GDM1 (cell line): ENCODE results near the gene GALNS.

Experiments used
- DNase-seq: peaks from one replicate; lab custom pipeline; 2025; lab: John Stamatoyannopoulos, UW

Gene GALNS

DNA sequence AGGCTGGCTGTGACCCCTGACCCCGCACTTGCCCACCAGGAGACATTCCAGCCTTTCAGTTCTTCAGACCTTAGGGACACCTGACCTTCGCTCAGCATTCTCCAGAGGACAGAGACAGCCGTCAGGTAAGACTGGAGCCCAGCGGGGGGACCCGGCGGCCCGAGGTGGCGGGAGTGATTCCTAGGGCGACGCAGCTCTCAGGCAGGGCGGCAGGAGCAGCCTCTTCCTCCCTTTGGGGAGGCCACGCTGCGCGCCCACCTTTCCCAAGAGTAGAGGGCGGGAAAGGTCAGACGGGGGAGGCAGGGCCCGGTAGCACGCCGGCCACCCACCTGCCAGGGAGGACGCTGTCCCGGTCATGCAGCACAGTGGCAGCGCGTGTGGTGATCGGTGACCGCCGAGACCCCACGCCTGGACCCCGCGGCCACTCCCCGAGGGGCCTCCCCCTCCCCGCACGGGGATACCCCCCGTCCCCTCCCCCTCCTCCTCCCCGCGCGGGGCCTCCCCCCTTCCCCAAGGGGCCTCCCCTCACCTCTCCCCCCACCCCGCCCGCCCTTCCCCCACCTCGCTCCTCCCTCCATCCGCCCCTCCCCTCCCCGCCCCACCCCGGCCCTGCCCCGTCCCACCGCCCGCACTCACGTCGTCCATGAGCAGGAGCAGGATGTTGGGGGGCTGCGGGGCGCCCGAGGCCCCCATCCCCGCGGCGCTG lies 472 bp downstream of the GALNS start:
- no peak for DNase-seq

DNA sequence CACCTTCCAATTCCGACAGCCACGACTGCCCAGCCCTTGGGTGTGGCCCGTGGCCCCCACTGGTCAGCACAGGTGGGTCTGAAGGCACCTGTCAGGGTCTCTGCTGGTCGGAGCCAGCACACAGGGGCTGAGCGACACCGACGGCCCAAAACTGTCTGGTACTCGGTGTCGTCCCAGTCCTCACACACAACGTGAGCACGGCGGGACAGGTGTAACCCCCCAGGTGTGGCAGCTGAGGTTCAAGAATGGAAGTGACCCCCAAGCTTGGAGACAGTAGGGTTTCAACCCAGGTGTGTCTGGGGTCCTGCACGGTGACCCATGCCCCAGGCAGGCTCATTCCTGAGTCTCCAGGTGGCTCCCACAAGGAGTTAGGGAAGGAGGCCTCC lies 1.0 kb downstream of the GALNS start:
- no peak for DNase-seq

DNA sequence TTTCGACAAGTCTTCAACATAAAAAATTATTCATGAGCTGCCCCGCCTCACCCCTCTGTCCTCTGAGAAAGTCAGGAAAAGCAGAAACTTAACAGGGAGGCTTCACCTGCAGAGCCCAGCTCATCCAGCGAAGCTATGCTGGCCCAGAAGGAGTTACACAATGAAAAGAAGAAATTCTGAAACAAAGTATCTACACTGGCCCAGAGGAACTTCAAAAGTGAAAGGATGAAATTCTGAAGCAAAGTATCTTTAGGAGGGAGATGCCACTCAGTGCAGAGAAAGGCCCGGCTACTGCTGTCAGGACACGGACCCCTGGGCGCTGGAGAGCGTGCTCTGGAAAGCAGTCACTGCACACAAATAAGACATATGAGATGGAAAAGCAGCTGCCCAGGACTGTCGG lies 1.6 kb downstream of the GALNS start:
- no peak for DNase-seq

DNA sequence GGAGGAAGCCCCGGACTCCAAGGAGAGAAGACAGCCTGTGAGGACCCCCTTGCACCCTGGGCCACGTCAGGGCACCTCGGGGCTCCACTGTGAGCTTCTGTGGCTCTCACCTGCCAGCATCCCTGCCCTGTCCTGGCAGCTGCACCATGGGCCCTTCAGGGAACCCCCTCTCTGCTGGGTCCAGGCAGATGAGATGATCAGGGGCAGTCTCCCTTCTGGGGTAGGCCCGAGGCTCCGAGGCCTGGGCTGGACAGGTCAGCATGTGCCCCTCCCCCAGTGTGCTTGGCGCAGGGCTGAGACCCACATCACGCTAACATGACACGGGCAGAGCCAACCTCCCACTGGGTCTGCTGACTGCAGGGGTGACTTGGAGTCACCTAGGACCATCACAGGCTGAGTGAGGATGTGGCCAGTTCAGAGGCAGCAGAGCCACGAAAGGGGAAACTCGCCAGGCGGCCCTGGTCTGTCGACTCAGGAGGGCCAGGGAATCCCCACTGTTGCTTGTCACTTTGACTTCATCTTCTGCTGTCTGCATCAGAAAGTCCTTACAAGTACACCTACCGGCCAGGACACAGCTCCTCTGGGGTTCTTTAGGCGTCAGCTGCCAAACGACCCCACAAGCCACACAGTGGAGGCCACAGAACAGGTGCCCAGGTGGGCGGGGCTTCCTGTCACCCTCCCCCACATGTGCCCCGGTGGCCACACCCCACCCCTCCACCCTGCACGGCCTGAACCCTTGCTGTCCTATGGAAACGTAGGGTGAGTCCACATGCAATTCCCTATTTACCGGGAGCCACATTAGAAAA lies 2.2 kb downstream of the GALNS start:
- no peak for DNase-seq

DNA sequence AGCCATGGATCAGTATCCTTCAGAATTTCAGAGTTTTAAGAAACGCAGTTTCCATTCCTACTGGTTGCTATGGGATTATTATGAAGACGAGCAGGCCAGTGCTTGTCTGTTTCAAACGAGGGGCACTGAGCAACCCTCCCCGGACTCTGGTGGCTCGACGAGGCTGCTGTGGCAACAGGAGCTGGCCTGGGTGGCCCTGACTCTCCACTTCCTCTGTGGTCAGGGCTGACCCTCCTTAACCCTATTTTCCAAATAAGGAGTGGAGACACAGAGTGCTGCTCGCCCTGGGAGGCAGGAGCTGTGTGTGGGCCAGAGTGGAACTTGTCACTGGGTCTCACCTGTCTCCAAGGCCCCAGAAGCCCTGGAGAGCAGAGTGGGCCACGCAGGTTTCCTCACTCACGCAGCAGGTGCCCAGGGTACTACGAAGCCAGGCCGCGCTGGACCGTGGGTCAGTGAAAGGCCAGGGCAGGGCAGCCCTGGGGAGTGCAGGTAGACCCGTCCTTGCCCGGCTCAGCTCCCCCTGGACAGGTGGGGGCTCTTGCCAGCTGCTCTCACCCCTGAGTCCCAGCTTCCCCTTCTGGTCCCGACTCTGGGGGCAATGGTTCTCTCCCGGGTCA lies 3.3 kb downstream of the GALNS start:
- DNase-seq = no peak

DNA sequence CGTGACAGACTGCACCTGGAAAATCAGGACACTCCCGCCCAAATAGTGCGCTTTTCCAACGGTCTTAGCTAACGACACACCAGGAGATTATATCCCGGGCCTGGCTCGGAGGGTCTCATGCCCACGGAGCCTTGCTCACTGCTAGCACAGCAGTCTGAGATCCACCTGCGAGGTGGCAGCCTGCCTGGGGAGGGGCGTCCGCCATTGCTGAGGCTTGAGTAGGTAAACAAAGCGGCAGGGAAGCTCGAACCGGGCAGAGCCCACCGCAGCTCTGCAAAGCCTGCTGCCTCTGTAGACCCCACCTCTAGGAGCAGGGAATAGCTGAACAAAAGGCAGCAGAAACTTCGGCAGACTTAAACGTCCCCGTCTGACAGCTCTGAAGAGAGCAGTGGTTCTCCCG lies 5.1 kb downstream of the GALNS start:
- DNase-seq = no peak

DNA sequence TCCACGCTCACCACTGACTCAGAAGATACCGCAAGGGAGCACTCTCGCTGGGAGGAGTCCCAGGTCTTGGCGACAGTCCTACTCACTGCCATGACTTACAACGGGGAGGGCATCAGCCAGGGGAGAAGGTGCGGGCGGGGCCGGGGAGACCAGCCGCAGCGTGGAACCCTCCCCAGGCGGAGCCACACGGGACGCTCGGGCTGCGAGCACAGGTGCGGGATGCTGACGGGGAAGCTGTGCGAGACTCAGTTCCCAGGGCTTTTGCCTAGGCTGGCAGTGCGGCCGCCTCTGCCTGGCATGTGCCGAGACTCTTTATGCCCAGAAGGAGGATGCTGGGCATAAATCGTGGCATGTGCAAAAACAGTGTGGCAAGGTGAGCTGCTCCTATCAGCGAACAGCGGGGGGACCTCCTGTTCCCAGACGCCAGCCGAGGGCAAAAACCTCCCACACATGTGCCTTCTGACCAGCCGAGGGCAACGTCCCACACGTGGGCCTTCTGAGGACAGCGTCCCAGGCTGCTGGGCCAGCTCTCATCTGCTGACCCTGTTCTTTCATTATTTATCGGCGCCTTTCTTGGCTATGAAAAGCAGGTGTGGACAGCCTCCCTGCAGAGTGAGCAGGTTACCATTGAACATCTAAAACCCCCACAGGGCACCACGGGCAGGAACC lies 6.1 kb downstream of the GALNS start:
- DNase-seq = no peak

DNA sequence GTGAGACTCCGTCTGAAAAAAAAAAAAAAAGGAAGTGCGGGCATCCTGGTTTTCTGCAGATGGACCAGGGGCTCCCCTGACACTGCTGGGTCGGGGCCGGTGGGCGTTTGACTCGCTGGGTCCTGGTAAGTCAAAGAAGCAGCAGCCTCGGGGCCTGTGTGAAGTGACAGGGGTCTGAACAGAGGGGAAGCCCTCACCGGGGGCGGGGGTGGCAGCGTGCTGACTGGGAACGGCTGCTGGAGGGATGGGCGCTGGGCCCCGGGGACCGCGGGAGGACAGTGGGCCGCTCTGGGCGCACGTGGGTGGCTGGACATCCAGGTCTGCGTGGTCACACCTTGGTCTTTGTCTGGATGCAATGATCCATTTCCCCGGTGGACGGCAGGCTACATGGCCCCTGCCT lies 8.2 kb downstream of the GALNS start:
- DNase-seq = no peak

DNA sequence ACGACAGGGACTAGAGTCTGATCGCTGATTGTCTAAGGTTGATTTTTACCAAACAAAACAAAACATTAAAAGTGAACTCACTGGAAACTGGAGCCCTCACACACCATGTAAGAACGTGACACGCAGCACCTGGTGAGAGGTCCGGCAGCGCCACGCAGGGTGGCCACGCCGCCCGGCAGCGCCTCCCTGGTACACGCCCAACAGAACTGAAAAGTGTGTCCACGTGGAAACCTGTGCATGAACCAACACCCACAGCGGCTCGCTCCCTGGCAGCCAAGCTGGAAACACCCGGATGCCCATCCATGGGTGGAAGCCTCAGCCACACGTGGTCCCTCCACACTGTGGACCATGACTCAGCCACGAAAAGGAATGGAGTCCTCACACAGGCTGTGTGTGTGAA lies 9.1 kb downstream of the GALNS start:
- no peak for DNase-seq

DNA sequence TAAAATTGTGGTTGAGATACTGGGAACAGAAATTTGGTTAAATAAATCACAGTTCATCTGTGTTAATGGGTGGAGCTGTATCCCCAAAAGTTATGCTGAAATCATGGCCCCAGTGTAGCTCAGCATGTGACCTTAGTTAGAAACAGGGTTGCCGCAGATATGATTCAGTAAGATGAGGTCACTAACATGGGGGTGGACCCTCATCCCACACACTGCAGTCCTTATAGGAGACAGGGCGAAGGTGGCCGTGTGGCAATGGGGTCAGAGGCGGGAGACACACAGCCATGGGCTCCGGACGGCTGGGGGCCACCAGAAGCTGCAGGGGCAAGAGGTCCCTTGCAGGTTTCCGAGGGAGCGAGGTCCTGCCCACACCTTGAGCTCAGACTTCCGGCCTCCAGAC lies 10.7 kb downstream of the GALNS start:
- no peak for DNase-seq

DNA sequence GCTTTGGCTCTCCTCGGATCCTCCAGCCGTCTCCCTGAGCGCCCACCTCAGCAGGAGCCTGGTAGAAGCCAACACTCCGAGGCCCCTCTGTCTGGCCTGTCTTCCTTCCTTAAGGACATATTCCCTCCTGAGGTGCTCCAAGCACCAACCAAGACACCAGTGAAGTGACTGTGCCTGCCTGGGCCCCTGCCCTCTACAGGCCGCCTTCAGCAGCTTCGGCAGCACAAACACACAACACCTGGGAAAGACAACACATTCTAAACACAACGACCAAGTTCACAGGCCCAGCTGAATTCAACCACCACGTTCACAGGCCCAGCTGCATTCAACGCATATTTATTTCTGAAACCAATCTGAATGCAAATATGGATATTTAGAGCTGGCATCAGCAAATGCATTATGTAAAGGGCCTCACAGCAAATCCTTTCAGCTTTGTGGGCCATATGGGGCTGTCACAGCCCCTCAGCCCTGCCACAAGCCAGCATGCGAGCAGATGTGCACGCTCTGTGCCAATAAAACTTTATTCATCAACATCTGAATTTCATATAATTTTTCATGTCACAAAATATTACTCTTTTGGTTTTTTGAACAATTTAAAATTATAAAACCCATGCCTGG lies 12.2 kb downstream of the GALNS start:
- DNase-seq = no peak

DNA sequence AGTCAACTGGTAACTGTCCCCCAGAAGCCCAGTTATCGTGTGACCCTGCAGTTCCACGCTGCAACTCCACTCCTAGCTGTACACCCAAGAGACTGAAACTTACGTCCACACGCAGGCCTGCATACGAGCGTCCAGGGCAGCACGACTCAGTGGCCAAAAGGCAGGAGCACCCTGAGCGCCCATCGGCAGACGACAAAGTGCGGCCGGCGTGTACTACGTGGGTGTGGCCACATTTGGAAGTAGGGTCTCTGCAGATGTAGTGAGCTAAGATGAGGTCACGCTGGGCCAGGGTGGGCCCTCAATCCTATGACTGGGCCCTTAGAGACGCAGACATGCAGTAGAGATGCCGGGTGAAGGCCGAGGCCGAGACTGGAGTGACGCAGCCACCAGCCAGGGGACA lies 13.5 kb downstream of the GALNS start:
- DNase-seq = no peak

DNA sequence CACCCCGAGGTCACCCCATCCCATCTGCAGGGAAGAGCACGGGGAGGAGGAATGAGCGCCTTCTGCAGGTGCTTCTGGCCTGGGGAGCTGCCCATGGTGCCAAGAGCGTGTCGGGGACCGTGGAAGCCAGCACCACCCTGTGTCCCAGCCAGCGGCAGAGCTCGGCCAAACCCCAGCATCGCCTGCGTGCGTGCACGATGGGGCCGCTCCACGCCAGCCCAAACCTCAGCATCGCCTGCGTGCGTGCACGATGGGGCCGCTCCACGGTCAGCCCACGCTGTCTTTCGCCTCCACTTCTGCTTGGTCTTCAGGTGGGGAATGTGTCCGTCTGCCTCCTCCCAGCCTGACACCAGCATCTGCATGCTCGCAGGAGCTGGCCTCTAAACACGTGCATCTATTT lies 13.9 kb downstream of the GALNS start:
- DNase-seq = no peak

DNA sequence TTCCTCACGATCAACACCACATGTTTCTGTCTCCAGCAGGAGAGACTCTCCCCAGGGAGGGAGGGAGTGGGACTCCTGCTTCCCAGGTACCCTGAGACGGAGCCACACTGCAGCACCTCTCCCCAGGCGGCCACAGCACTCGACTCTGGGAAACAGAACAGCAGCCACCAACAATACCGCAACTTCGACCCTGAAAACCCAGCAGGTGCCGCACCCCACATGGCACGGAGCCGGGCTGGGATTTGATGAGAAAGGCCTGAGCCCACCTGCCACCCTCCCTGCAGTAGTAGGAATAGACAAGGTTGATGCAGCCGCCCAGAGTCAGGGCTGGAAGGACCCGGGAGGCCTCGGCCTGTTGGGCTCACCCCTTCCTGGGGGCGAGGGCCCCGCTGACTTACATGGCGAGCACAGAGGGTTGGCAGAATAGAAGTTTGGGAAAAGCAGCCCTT lies 14.4 kb downstream of the GALNS start:
- no peak for DNase-seq

DNA sequence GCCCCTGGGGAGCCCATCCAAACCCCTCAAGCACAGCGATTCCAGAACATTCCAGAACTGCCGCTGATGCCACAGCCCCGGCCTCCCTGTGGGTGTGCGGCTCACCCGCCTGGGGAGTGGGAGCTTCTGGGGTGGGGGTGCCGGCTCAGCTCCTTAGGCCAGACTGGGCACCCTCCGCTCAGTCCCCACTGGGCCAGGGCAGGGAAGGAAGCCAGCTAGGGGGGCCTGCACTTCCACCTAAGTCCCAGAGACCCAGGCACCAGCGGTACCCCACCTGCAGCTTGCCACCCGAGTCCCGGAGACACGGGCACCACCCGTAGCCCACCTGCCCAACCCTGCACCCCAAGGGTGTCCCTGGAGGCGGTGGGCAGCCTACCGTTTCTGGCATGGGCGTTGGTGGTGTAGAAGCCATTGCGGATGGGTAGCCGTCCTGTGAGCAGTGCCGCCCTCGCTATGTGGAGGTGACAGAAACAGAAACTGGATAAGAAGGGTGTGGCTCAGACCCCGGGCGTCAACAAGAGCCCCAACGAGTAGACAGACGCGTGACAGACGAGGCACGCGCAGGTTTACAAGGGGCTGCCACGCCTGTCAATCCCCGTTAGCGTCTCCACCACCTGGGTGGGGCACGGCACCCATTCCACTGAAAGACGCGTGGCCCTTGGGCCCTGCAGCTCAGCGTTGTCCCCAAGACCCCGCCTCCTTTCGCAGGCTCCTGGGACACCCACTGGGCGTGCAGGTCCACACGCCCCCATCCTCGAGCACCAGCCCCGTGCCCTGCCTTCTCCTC lies 15.0 kb downstream of the GALNS start:
- no peak for DNase-seq

DNA sequence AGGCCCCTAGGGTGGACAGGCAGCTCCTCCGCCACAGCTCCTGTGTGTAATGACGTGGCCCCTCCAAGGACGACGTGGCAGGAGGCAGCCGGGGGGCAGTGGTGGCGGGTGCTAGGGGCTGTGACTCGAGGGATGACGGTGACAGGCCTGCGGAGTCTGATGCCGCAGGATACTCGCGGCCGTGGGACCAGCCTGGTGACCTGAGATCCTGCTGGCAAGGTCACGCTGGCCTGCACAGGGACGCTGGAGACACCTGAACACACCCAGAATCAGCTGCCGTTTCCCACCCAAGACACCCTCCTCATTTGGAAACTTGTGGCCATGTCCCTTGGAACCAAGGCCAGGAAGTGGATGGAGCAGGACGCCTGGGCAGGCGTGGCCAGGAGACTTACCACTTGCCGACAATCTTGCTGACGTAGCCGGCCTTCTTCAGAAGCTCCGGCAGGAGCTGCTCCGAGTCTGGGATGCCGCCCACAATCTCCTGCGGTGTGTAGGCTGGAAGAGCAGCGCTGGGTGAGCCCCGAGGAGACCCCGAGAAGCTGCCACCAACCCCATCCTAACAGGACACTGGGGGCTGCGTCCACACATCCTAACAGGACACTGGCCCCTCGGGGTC lies 16.0 kb downstream of the GALNS start:
- DNase-seq = no peak

DNA sequence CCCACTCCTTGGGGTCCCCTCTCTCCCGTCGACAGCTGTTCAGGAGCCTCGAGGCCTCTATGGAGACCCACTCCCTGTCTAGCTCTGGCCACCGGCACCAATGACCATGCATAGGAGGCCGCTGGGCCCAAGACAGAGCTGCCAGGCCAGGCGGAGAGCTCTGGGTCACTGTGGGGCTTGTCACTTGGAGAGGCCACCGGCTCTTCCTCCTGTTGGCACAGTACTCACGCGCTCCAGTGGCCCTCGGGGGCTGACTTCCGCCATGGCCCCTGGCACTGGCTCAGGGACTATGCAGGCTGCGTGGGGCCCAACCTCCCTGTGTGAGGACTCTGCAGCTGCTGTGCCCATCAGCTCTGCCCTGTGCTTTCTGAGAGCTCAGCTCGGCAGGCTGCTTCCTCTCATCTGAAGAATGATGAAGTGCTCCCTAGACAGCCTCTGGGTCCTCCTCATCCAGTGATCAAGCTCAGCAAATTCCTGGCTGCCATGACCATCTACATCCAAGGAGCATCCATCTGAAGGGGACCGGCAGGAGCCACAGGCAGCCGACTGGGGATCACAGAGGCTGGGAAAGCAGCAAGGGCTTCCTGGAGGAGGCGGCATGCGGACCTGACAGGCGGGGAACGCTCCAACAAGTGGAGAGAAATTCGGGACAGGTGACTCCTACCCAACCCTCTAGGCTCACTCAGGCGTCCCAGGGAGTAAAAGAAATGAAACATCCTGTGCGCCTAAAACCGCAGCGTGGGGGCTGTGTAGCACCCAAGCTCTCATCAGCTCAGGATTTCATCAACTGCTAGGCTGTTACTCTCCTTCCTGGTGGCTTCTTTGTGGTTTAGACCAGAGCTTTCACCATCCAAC lies 16.8 kb downstream of the GALNS start:
- no peak for DNase-seq

DNA sequence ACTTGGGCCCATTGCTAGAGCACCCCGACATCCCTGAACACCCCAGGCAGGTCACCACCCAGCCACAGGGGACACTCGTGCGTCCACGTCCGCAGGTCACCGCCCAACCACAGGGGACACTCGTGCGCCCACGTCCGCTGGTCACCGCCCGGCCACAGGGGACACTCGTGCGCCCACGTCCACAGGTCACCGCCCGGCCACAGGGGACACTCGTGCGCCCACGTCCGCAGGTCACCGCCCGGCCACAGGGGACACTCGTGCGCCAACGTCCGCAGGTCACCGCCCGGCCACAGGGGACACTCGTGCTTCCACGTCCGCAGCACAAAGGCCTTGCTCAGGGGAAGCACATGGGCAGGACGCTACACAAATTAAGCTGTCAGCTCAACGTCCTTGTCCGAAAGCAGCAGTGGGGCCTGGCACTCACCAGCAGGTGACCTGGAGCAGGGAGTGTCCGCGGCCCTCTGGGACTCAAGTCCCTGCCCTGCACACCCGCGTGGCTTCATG lies 17.7 kb downstream of the GALNS start:
- no peak for DNase-seq

DNA sequence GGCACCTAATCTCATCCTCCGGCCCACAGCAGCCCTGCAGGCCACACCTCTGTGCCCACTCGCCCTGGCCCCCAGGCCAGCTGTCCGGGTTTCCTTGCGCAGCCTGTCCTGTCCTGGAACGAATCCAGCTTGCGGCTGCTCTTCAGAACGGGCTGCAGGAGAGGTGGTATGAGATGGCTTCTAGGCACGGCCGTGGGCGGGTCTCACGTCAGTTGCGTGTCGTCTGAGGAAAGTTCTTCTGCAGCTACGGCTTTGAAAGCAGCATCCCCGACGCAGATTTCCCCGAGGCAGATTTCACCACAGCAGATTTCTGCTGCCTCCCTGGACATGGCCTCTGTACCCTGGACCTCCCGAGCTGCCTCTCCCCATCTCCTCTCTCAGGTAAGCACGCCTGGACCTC lies 18.2 kb downstream of the GALNS start:
- DNase-seq = no peak

DNA sequence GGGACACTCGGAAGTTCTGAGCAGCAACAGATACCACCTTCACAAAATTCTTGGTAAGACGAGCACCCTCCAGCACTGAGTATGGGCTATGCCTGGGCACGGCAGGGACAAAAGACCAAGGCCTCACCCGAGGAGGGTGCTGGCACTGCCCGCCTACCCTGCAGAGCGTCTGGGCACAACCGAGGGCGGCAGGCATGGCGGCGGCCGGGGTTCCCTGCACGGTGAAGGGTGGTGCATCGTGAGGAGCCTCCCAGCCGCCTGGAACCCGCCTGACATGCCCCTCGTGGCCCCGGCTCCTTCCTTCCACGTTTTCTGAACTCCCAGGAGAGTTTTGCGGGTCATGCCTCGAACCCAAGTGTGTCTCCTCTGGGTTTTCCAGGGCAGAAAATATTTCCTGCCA lies 18.9 kb downstream of the GALNS start:
- no peak for DNase-seq
